HepG2 (cell line): ENCODE measurements around the gene INHBE. TPM values are rescaled to one million over a fixed set of nuclear protein-coding genes. Genes with fewer than 3 reads are reported as not detected.

Experiments
- ATAC-seq: fragments of 200-7000 bp; cut with Tn5 transposase; 3 replicates; pipeline ENCODE4 v1.9.1; 2020; ENCODE audit warnings: mild to moderate bottlenecking, moderate library complexity
- BruUV-seq: library from RNA; stranded (reverse); fragments of 400-500 nt; replicated peaks from 2 replicates; lab custom pipeline; 2021; lab: Mats Ljungman, UMichigan
- CTCF ChIA-PET: fragments of 300-600 bp; formaldehyde crosslinking; extraction: SDS; loops from one replicate; lab custom pipeline; 2021; ENCODE audit warnings: low total read pairs, inconsistent platforms, low intra/inter-chr PET ratio; lab: Yijun Ruan, JAX
- POLR2A ChIA-PET: fragments of 350-600 bp; sonication (Branson Sonifier 250); formaldehyde crosslinking; loops from one replicate; lab custom pipeline; 2020; ENCODE audit warnings: antibody characterized with exemption, inconsistent platforms; lab: Yijun Ruan, JAX
- DNase-seq: peaks from one replicate; pipeline ENCODE4 v3.0.0-alpha.2; 2015; ENCODE audit warnings: low spot score
- FAIRE-seq: peaks from 3 replicates; lab custom pipeline; 2011; peaks lifted over from hg19 to GRCh38; lab: Jason Lieb, UNC
- H2AFZ ChIP-seq: one replicate; pipeline ENCODE4 v1.6.1; 2011; ENCODE audit warnings: low read length, inconsistent platforms
- H3K27ac ChIP-seq: fragments of 300-600 bp; 3 replicates; pipeline ENCODE4 v1.8.0; 2011; ENCODE audit warnings: mixed run types, mild to moderate bottlenecking, mixed read lengths, low read length, inconsistent platforms; ENCODE audit not compliant: insufficient read depth; ENCODE audit errors: extremely low read length
- H3K27me3 ChIP-seq, 2 experiments: fragments of 200-600 bp in 1 of 2; 2 replicates in 1 of 2; 3 replicates in 1 of 2; pipeline versions ENCODE4 v1.6.0 to v1.8.0; 2011; ENCODE audit warnings: low read length in 2 of 2, mild to moderate bottlenecking in 2 of 2, moderate library complexity in 2 of 2, inconsistent platforms in 1 of 2; ENCODE audit not compliant: insufficient read depth in 2 of 2, control insufficient read depth in 1 of 2
- H3K36me3 ChIP-seq, 2 experiments: fragments of 200-600 bp in 1 of 2; replicated peaks in 1 of 2; 2 replicates in 1 of 2; 3 replicates in 1 of 2; pipeline versions ENCODE4 v1.5.1 to v1.8.0; 2011; ENCODE audit warnings: low read length in 2 of 2, inconsistent platforms in 1 of 2; ENCODE audit not compliant: insufficient read depth in 2 of 2, control insufficient read depth in 1 of 2
- H3K4me1 ChIP-seq: 2 replicates; pipeline ENCODE4 v1.5.1; 2012; ENCODE audit warnings: low read length, inconsistent platforms; ENCODE audit not compliant: insufficient read depth
- H3K4me2 ChIP-seq: 2 replicates; pipeline ENCODE4 v1.6.0; 2011; ENCODE audit warnings: low read depth, low read length, inconsistent platforms
- H3K4me3 ChIP-seq, 3 experiments: fragments of 200-600 bp in 1 of 3; sonication (generic), shearing (Covaris generic) in 1 of 3; replicated peaks in 1 of 3; 2 replicates each; pipeline ENCODE4 v1.5.1; 2011 to 2016; ENCODE audit warnings: low read length in 3 of 3, inconsistent platforms in 2 of 3, low read depth in 2 of 3, mild to moderate bottlenecking in 2 of 3, control low read depth in 1 of 3, mixed read lengths in 1 of 3; ENCODE audit not compliant: insufficient read depth in 1 of 3
- H3K79me2 ChIP-seq: one replicate; pipeline ENCODE4 v1.6.1; 2011; ENCODE audit warnings: low read length, inconsistent platforms; ENCODE audit not compliant: insufficient read depth
- H3K9ac ChIP-seq: 2 replicates; pipeline ENCODE4 v1.6.0; 2011; ENCODE audit warnings: mild to moderate bottlenecking, low read depth, low read length, inconsistent platforms; ENCODE audit not compliant: insufficient read depth
- H3K9me3 ChIP-seq: 2 replicates; pipeline ENCODE4 v1.5.1; 2012; ENCODE audit warnings: mild to moderate bottlenecking, low read length
- H4K20me1 ChIP-seq: 2 replicates; pipeline ENCODE4 v1.6.0; 2011; ENCODE audit warnings: inconsistent platforms, mild to moderate bottlenecking, low read length, moderate library complexity; ENCODE audit not compliant: insufficient read depth
- ATM ChIP-seq: fragments of 450-650 bp; IDR thresholded peaks from 2 replicates; pipeline ENCODE4 v1.7.1; 2017; ENCODE audit warnings: mild to moderate bottlenecking, borderline replicate concordance
- CHD4 ChIP-seq: fragments of 200-600 bp; sonication (generic); IDR thresholded peaks from 2 replicates; pipeline ENCODE4 v1.7.0; 2017; ENCODE audit warnings: mild to moderate bottlenecking, low read length, borderline replicate concordance
- CREM ChIP-seq, 2 experiments: sonication (generic) in 1 of 2; formaldehyde crosslinking in 1 of 2; IDR thresholded peaks; 2 replicates each; pipeline versions ENCODE4 v1.4.0 to v1.6.1; 2016 to 2020; ENCODE audit warnings: antibody characterized with exemption in 1 of 2, mild to moderate bottlenecking in 1 of 2, missing genetic modification reagents in 1 of 2
- HOXD1 ChIP-seq: sonication (generic); formaldehyde crosslinking; IDR thresholded peaks from 2 replicates; pipeline ENCODE4 v1.5.0; 2020; ENCODE audit warnings: missing genetic modification reagents
- KDM4B ChIP-seq: sonication (generic); formaldehyde crosslinking; IDR thresholded peaks from 2 replicates; pipeline ENCODE4 v1.4.0; 2020; ENCODE audit warnings: missing genetic modification reagents
- LRRFIP1 ChIP-seq: sonication (generic); formaldehyde crosslinking; conservative IDR thresholded peaks from 2 replicates; pipeline ENCODE4 v1.4.0; 2020; ENCODE audit warnings: missing genetic modification reagents
- RARA ChIP-seq: IDR thresholded peaks from 2 replicates; pipeline ENCODE4 v1.6.1; 2016; ENCODE audit warnings: missing genetic modification reagents, missing compliant biosample characterization
- TEAD2 ChIP-seq: sonication (generic); formaldehyde crosslinking; IDR thresholded peaks from 2 replicates; pipeline ENCODE4 v1.9.0; 2021; ENCODE audit warnings: missing genetic modification reagents
- ZNF317 ChIP-seq: sonication (generic); formaldehyde crosslinking; IDR thresholded peaks from 2 replicates; pipeline ENCODE4 v1.5.0; 2020; ENCODE audit warnings: mild to moderate bottlenecking, missing genetic modification reagents
- ZNF589 ChIP-seq: sonication (generic); formaldehyde crosslinking; conservative IDR thresholded peaks from 2 replicates; pipeline ENCODE4 v1.8.0; 2022; ENCODE audit warnings: mild to moderate bottlenecking, moderate library complexity, missing genetic modification reagents
- ZNF709 ChIP-seq: sonication (generic); formaldehyde crosslinking; IDR thresholded peaks from 2 replicates; pipeline ENCODE4 v1.5.0; 2020; ENCODE audit warnings: mild to moderate bottlenecking, missing genetic modification reagents
- ZNF883 ChIP-seq: sonication (generic); formaldehyde crosslinking; IDR thresholded peaks from 2 replicates; pipeline ENCODE4 v1.5.1; 2020; ENCODE audit warnings: mild to moderate bottlenecking, missing genetic modification reagents; ENCODE audit errors: not compliant biosample characterization
- WGBS: methylation state at CpG from one replicate; pipeline ENCODE4 v1.1.6; 2017; ENCODE audit warnings: low lambda C conversion rate; 5-methylcytosine and 5-hydroxymethylcytosine counted together
- in situ Hi-C: cut with HindIII; loops from 2 replicates; pipeline ENCODE4 v1.10.0; 2017; ENCODE audit warnings: low pct_unique_long_range_greater_than_20kb; ENCODE audit not compliant: extremely low pct_ligation_motif_present
- intact Hi-C: fragments of 100-400 bp; cut with micrococcal nuclease; formaldehyde crosslinking; loops from one replicate; pipeline ENCODE4 v1.10.0; 2022; ENCODE audit not compliant: unreplicated experiment
- polyA plus RNA-seq, 8 experiments: library from polyadenylated mRNA; depleted of rRNA in 3 of 8; stranded (reverse) in 7 of 8; unstranded in 1 of 8; fragments of >200 nt; fragmentation: Illumina TruSeq in 4 of 8; extraction: Trizol in 4 of 8; gene quantifications; 2 replicates each; pipeline versions ENCODE4 v1.2.1 to v1.2.3, GENCODE V29; 2011 to 2016; ENCODE audit warnings: low read depth in 4 of 8, missing spikeins in 1 of 8, mixed read lengths in 1 of 8; ENCODE audit not compliant: insufficient read depth in 1 of 8
- total RNA-seq, 5 experiments: library from RNA; depleted of rRNA; stranded (reverse); fragments of >200 nt; fragmentation: Illumina TruSeq; extraction: Trizol; gene quantifications; 2 replicates each; pipeline ENCODE4 v1.2.3, GENCODE V29; 2016; ENCODE audit warnings: low read depth in 1 of 5

INHBE gene
- total and polyA plus RNA-seq, 2 of the 13 experiments (the other 11 are each of a cell fraction or from before 2014, with no cell fraction given) = 17.0 to 32.0 TPM

GRCh38 chr12:57498571-57498970 is 43.5 kb downstream of the INHBE start:
- BruUV-seq = no TSS peak
- Histone ChIP-seq H3K27ac (no peak overlapping the region), H2AFZ (no peak overlapping the region), H3K4me2 (no peak overlapping the region), H3K9me3 (no peaks in the 10 kb centered on the region), H3K27me3 (no peaks in the 10 kb centered on the region), H3K4me3 (no peak overlapping the region), H3K79me2 (no peaks in the 10 kb centered on the region), H3K36me3 (peaks cover 17 to 48% of the 10 kb centered on the region in 2 experiments; a peak in 4 of 5 replicates), H3K9ac (no peak overlapping the region), H4K20me1 (no peaks in the 10 kb centered on the region), H3K4me1 (peaks cover 10% of the 10 kb centered on the region)
- intact Hi-C loops (no loop called here), in situ Hi-C loops (no loop called here)
- FAIRE-seq = no peak
- 95% methylated on average over 4 of the region's 4 CpGs for WGBS
- no peak for DNase-seq
- ATAC-seq = no peak
- TF ChIP-seq LRRFIP1 (CRISPR knock-in tag) (no peak), ZNF317 (CRISPR knock-in tag) (no peak), KDM4B (CRISPR knock-in tag) (no peak), ZNF883 (CRISPR knock-in tag) (no peak), ZNF709 (CRISPR knock-in tag) (no peak), ATM (no peak), CREM (IDR thresholded peaks at IDR 0.05) (no peak), CREM (CRISPR knock-in tag; IDR thresholded peaks at IDR 0.05) (no peak), CHD4 (no peak), ZNF589 (no peak), TEAD2 (CRISPR knock-in tag) (no peak), HOXD1 (CRISPR knock-in tag) (no peak), RARA (no peak)
- ChIA-PET POLR2A (interaction anchor here (9.0 kb wide), 1 partner anchor 19 kb away, joined by 90 read pairs; the partner anchor contains the start of gene DDIT3), CTCF (no interaction called here)
